ENCODE measurements around the gene FAM3A.

GRCh38 chrX:154512879-154513553 is 3.0 kb downstream of the FAM3A start:
- TF ChIP-seq CTCF (conservative IDR thresholded peaks at IDR 0.05; ENCODE audit: low read length) (no peak), EZH2phosphoT487 (IDR thresholded peaks at IDR 0.05; ENCODE audit: borderline replicate concordance, low read depth, low read length) (no peak)
